Measurements from ENCODE around the gene NLRP3. TPM values are rescaled to one million over a fixed set of nuclear protein-coding genes. Genes with fewer than 3 reads are reported as not detected.
"Not testable (repeated sequence)": the region's sequence is repeated elsewhere in the genome, so short reads cannot be mapped to it uniquely, and the experiment has no call there.

Gene NLRP3
- total and polyA plus RNA-seq, 2 donors from 2014 or later = 4.0 TPM; not detected in 1

DNA sequence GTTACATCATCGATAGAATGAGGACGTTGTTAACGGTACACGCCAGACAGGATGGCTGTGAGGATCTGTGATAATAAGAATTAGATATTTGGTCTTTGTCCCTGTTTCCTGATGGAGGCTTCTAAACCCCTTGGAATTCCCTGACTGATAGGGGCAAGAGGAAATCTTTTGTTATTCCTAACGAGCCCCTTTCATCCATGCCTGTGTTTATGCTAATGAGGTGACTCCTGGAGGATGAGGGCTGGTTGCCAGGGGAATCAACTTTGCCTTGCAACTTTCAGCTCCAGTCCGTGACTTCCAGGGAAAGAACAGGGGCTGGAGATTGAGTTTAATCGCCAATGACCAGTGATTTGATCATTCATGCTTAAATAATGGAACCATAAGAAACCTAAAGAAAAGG, 39.3 kb upstream of the NLRP3 start:
- H3K36me3 ChIP-seq (ENCODE audit: control insufficient read depth in 2 of 3, insufficient read depth in 3 of 3, low read length in 3 of 3) = no peaks in the 10 kb centered on the region
- H3K9ac ChIP-seq (ENCODE audit: low read length in 3 of 3) = no peak overlapping the region
- no peak for TF ChIP-seq CTCF (IDR thresholded peaks at IDR 0.05; ENCODE audit: borderline replicate concordance, extremely low read depth, insufficient read depth)
- DNase-seq (peak in 1 of 5 donors; percentile 31), FAIRE-seq (no peak)
- no peaks in the 10 kb centered on the region for H3K27me3 ChIP-seq (ENCODE audit: control insufficient read depth, insufficient read depth, low read length)
- peaks cover 0 to 3% (median 0%) of the 10 kb centered on the region in 3 donors for H3K9me3 ChIP-seq (ENCODE audit: control insufficient read depth in 2 of 3, insufficient read depth in 1 of 3, low read length in 3 of 3)
- no peak overlapping the region for H3K27ac ChIP-seq (ENCODE audit: low read depth in 2 of 2, low read length in 2 of 2)
- H3K4me1 ChIP-seq (ENCODE audit: control insufficient read depth in 2 of 3, insufficient read depth in 2 of 3, low read depth in 1 of 3, low read length in 3 of 3) = no peaks in the 10 kb centered on the region
- H3K4me3 ChIP-seq (ENCODE audit: low read length in 3 of 3) = no peak overlapping the region
- intact Hi-C loops (cut with DNase I) = no loop called here

DNA sequence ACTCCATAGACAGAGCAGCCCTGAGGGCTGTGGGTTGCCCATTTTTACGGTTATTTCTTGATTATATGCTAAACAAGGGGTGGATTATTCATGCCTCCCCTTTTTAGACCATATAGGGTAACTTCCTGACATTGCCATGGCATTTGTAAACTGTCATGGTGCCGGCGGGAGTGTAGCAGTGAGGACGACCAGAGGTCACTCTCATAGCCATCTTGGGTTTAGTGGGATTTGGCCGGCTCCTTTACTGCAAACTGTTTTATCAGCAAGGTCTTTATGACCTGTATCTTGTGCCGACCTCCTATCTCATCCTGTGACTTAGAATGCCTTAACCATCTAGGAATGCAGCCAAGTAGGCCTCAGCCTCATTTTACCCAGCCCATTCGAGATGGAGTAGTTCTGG, 38.3 kb upstream of the NLRP3 start:
- H3K9me3 ChIP-seq (ENCODE audit: control insufficient read depth in 2 of 3, insufficient read depth in 1 of 3, low read length in 3 of 3); H3K9ac ChIP-seq (ENCODE audit: low read length in 3 of 3); H3K27ac ChIP-seq (ENCODE audit: low read depth in 2 of 2, low read length in 2 of 2); DNase-seq; H3K36me3 ChIP-seq (ENCODE audit: control insufficient read depth in 2 of 3, insufficient read depth in 3 of 3, low read length in 3 of 3); H3K27me3 ChIP-seq (ENCODE audit: control insufficient read depth, insufficient read depth, low read length); FAIRE-seq; intact Hi-C loops (cut with DNase I); H3K4me3 ChIP-seq (ENCODE audit: low read length in 3 of 3); H3K4me1 ChIP-seq (ENCODE audit: control insufficient read depth in 2 of 3, insufficient read depth in 2 of 3, low read depth in 1 of 3, low read length in 3 of 3): not testable (repeated sequence)

DNA sequence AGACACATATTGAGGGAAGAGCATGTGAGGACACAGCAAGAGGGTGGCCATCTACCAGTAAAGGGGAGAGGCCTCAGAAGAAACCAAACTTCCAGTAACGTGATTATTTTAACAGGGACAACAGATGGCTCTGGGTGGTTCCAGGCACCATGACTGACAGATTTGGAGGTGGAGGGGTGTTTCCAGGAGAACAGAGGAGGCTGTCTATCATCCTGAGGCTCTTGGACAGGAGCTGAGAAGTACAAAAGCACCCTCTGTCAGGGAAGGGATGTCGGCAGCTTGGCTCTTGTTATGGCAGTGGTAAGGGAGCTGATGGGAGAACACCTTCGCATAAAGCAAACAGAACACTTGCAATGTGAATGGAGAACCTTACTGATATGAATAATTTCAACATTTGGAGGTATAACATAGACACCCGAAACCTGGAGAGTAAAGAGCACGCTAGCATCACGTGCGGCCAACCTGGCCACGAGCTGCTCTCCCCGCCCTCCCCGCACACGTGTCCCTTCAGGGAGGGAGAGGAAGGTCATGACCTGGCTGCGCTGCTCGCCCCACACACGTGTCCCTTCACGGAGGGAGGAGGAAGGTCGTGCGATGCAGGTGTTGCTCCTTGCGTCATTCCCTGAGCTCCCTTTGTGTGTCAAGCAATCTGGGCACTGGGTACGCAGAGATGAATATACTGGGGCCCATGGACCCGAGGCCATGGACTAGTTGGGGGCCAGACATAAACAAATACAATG, 37.5 kb upstream of the NLRP3 start:
- Histone ChIP-seq H3K27me3 (ENCODE audit: control insufficient read depth, insufficient read depth, low read length) (no peaks in the 10 kb centered on the region), H3K27ac (ENCODE audit: low read depth in 2 of 2, low read length in 2 of 2) (no peak overlapping the region), H3K9me3 (ENCODE audit: control insufficient read depth in 2 of 3, insufficient read depth in 1 of 3, low read length in 3 of 3) (peaks cover 0 to 3% (median 0%) of the 10 kb centered on the region in 3 donors), H3K9ac (ENCODE audit: low read length in 3 of 3) (no peak overlapping the region), H3K36me3 (ENCODE audit: control insufficient read depth in 2 of 3, insufficient read depth in 3 of 3, low read length in 3 of 3) (no peaks in the 10 kb centered on the region), H3K4me1 (ENCODE audit: control insufficient read depth in 2 of 3, insufficient read depth in 2 of 3, low read depth in 1 of 3, low read length in 3 of 3) (no peaks in the 10 kb centered on the region), H3K4me3 (ENCODE audit: low read length in 3 of 3) (no peak overlapping the region)
- DNase-seq = no peak
- no peak for FAIRE-seq
- intact Hi-C loops (cut with DNase I) = no loop called here
- TF ChIP-seq CTCF (IDR thresholded peaks at IDR 0.05; ENCODE audit: borderline replicate concordance, extremely low read depth, insufficient read depth) = no peak

DNA sequence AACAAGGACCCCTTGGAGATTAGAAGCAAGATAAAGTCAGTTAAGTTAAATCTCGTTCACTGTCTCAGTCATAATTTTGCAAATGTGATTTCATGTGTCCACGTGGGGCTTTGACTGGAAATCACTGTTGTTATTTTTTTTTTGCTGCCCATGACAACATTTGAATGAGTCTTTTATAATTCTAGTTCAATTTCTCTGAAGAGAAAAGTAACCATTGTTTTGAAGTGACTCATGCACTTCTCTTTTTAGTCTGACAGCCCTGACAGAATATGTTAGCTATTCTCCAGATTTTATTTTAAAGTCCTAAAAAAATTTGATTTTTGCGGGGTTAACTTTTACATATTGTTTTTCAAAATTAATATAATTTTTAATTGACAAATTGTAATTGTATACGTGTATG, 30.7 kb upstream of the NLRP3 start:
- no peak for TF ChIP-seq CTCF (IDR thresholded peaks at IDR 0.05; ENCODE audit: borderline replicate concordance, extremely low read depth, insufficient read depth)
- intact Hi-C loops (cut with DNase I) = no loop called here
- Histone ChIP-seq H3K4me3 (ENCODE audit: low read length in 3 of 3) (no peak overlapping the region), H3K27ac (ENCODE audit: low read depth in 2 of 2, low read length in 2 of 2) (no peak overlapping the region), H3K4me1 (ENCODE audit: control insufficient read depth in 2 of 3, insufficient read depth in 2 of 3, low read depth in 1 of 3, low read length in 3 of 3) (no peaks in the 10 kb centered on the region), H3K36me3 (ENCODE audit: control insufficient read depth in 2 of 3, insufficient read depth in 3 of 3, low read length in 3 of 3) (no peaks in the 10 kb centered on the region), H3K9ac (ENCODE audit: low read length in 3 of 3) (no peak overlapping the region), H3K27me3 (ENCODE audit: control insufficient read depth, insufficient read depth, low read length) (no peaks in the 10 kb centered on the region), H3K9me3 (ENCODE audit: control insufficient read depth in 2 of 3, insufficient read depth in 1 of 3, low read length in 3 of 3) (peaks cover 0 to 3% (median 0%) of the 10 kb centered on the region in 3 donors)
- FAIRE-seq = no peak
- DNase-seq = no peak
